Loucy (cell line): ENCODE data around the gene MACROD2.

ENCODE experiments used
- H2AFZ ChIP-seq: fragments of 200-600 bp; sonication (generic); 2 replicates; pipeline ENCODE4 v1.6.0; 2016; ENCODE audit warnings: antibody characterized with exemption, mild to moderate bottlenecking, low read length, moderate library complexity
- H3F3A ChIP-seq: fragments of 200-600 bp; 2 replicates; pipeline ENCODE4 v1.6.0; 2016; ENCODE audit warnings: antibody characterized with exemption, low read depth, mild to moderate bottlenecking
- H3K27me3 ChIP-seq: fragments of 200-600 bp; sonication (generic); 2 replicates; pipeline ENCODE4 v1.6.1; 2014; ENCODE audit warnings: low read length, mild to moderate bottlenecking; ENCODE audit not compliant: insufficient read depth, poor library complexity, severe bottlenecking
- H3K36me3 ChIP-seq: fragments of 200-600 bp; sonication (generic); 2 replicates; pipeline ENCODE4 v1.6.1; 2016; ENCODE audit warnings: low read length; ENCODE audit not compliant: insufficient read depth
- H3K4me1 ChIP-seq: fragments of 200-600 bp; sonication (generic); 2 replicates; pipeline ENCODE4 v1.5.1; 2014; ENCODE audit warnings: low read length, mild to moderate bottlenecking; ENCODE audit not compliant: insufficient read depth, poor library complexity, severe bottlenecking
- H3K4me2 ChIP-seq: fragments of 200-600 bp; sonication (generic); 2 replicates; pipeline ENCODE4 v1.6.0; 2014; ENCODE audit warnings: antibody characterized with exemption, low read length, low read depth, mild to moderate bottlenecking; ENCODE audit not compliant: poor library complexity, severe bottlenecking
- H3K4me3 ChIP-seq: fragments of 200-600 bp; sonication (generic); 2 replicates; pipeline ENCODE4 v1.5.1; 2014; ENCODE audit warnings: low read length, mild to moderate bottlenecking, mixed read lengths; ENCODE audit not compliant: poor library complexity, severe bottlenecking
- H3K79me2 ChIP-seq: fragments of 200-600 bp; sonication (generic); 2 replicates; pipeline ENCODE4 v1.6.1; 2014; ENCODE audit warnings: low read length; ENCODE audit not compliant: insufficient read depth
- H3K9ac ChIP-seq: fragments of 200-600 bp; sonication (generic); 2 replicates; pipeline ENCODE4 v1.6.0; 2014; ENCODE audit warnings: mild to moderate bottlenecking, low read depth, low read length, moderate library complexity; ENCODE audit not compliant: poor library complexity, severe bottlenecking
- H3K9me2 ChIP-seq: fragments of 200-600 bp; sonication (generic); replicated peaks from 2 replicates; pipeline ENCODE4 v1.6.1; 2016; ENCODE audit warnings: low read depth, low read length, mixed read lengths
- H3K9me3 ChIP-seq: fragments of 200-600 bp; sonication (generic); 2 replicates; pipeline ENCODE4 v1.6.1; 2014; ENCODE audit warnings: mild to moderate bottlenecking, antibody characterized with exemption, low read length, low read depth; ENCODE audit not compliant: insufficient read depth
- H4K20me1 ChIP-seq: fragments of 200-600 bp; sonication (generic); 2 replicates; pipeline ENCODE4 v1.6.0; 2014; ENCODE audit warnings: antibody characterized with exemption, low read length, mild to moderate bottlenecking; ENCODE audit not compliant: insufficient read depth, poor library complexity, severe bottlenecking
- EZH2phosphoT487 ChIP-seq: fragments of 200-600 bp; IDR thresholded peaks from 2 replicates; pipeline ENCODE4 v1.6.1; 2018; ENCODE audit warnings: antibody characterized with exemption, mild to moderate bottlenecking, moderate library complexity, borderline replicate concordance
- TF ChIP-seq, protein P1 (sequence below): fragments of 200-600 bp; sonication (generic); conservative IDR thresholded peaks from 2 replicates; pipeline ENCODE4 v1.5.1; 2014; ENCODE audit warnings: mild to moderate bottlenecking, antibody characterized with exemption, low read length

MACROD2 gene

DNA sequence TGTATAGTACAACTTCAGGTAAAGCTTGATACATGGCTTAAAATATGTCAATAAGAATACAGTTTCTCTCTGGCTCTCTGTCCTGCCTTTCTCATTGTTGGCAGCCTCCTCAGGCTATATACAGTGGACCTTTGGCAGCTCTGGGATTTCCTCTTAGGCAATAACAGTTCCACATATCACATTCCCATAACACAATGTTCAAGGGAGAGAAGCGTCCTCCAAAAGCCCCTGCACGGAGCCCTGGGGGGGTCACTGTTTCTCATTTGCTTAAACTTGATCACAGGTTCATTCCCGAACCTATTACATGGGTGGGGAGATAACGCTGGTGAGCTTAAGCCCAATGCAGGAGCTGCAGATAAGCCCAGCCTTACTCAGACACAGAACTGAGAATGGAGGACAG, 346.5 kb downstream of the MACROD2 start:
- Histone ChIP-seq H3F3A (no peaks in the 10 kb centered on the region), H3K4me1 (no peaks in the 10 kb centered on the region)
- TF ChIP-seq, protein P1, sequence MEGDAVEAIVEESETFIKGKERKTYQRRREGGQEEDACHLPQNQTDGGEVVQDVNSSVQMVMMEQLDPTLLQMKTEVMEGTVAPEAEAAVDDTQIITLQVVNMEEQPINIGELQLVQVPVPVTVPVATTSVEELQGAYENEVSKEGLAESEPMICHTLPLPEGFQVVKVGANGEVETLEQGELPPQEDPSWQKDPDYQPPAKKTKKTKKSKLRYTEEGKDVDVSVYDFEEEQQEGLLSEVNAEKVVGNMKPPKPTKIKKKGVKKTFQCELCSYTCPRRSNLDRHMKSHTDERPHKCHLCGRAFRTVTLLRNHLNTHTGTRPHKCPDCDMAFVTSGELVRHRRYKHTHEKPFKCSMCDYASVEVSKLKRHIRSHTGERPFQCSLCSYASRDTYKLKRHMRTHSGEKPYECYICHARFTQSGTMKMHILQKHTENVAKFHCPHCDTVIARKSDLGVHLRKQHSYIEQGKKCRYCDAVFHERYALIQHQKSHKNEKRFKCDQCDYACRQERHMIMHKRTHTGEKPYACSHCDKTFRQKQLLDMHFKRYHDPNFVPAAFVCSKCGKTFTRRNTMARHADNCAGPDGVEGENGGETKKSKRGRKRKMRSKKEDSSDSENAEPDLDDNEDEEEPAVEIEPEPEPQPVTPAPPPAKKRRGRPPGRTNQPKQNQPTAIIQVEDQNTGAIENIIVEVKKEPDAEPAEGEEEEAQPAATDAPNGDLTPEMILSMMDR, result no peak
- no peak for TF ChIP-seq EZH2phosphoT487

DNA sequence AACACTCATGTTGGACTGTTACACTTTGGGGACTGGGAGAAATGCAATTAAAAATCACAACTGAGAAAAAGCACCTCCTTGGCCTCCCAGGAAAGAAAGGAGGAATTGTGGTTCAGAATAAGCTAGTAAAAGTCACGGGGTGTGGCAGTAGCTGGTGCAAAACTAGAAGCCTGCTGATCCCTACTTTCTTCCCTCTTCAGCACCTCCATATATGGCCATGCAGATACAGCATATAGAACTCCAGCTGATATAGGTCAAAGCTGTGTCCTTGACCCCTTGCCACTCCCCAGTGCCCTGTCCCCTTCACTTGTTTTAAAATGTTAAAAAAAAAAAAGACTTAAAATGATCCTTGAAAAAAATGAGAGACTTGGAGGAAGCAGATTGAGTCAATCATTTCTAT, 347.6 kb downstream of the MACROD2 start:
- H3K4me1 ChIP-seq, result no peaks in the 10 kb centered on the region
- H3K4me3 ChIP-seq, result no peak overlapping the region
- no peaks in the 10 kb centered on the region for H3K36me3 ChIP-seq
- no peak overlapping the region for H2AFZ ChIP-seq
- no peaks in the 10 kb centered on the region for H4K20me1 ChIP-seq
- no peak for TF ChIP-seq EZH2phosphoT487
- TF ChIP-seq, protein P1, result no peak
- no peaks in the 10 kb centered on the region for H3K9me2 ChIP-seq
- H3K27me3 ChIP-seq, result no peaks in the 10 kb centered on the region
- H3K9ac ChIP-seq, result no peak overlapping the region
- no peaks in the 10 kb centered on the region for H3F3A ChIP-seq
- no peak overlapping the region for H3K4me2 ChIP-seq
- no peaks in the 10 kb centered on the region for H3K9me3 ChIP-seq
- no peaks in the 10 kb centered on the region for H3K79me2 ChIP-seq

More for the DNA sequence above, 346.5 kb downstream of the MACROD2 start:
- H3K36me3 ChIP-seq, result no peaks in the 10 kb centered on the region
- H3K9me3 ChIP-seq, result no peaks in the 10 kb centered on the region
- no peaks in the 10 kb centered on the region for H4K20me1 ChIP-seq
- H3K9ac ChIP-seq, result no peak overlapping the region
- no peak overlapping the region for H3K4me3 ChIP-seq
- H3K79me2 ChIP-seq, result no peaks in the 10 kb centered on the region
- no peak overlapping the region for H2AFZ ChIP-seq
- no peak overlapping the region for H3K4me2 ChIP-seq
- no peaks in the 10 kb centered on the region for H3K9me2 ChIP-seq
- H3K27me3 ChIP-seq, result no peaks in the 10 kb centered on the region

DNA sequence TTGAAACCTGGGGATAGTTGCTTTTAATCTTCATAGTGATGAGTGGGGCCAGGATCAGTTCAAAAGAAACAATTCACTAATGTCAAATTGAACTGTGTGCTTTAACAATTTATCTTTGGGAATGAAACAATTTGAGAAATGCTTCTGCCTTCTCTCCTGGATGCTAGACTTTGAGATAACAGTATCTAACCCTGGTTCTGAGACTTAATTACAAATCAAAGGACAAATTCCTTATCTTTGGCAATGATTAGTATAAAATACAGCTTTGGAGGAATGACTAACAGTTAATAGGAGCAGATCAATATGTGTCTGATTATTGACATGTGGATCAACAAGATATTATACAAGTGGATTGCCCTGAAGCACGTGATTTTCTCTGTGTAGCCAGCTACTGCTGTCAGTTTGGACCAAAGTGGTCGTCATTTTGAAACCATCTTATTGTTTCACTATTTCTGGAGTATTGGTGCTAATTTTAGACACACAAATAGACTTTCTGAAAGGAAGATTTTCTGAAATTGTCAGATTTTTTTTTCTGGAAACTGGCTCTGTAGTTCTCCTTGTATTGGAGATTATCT, 348.3 kb downstream of the MACROD2 start:
- Histone ChIP-seq H3K36me3 (no peaks in the 10 kb centered on the region), H3K4me3 (no peak overlapping the region), H3K9ac (no peak overlapping the region), H3K9me2 (no peaks in the 10 kb centered on the region), H4K20me1 (no peaks in the 10 kb centered on the region), H3K9me3 (no peaks in the 10 kb centered on the region), H3F3A (no peaks in the 10 kb centered on the region), H3K79me2 (no peaks in the 10 kb centered on the region), H3K4me2 (no peak overlapping the region), H3K27me3 (no peaks in the 10 kb centered on the region), H3K4me1 (no peaks in the 10 kb centered on the region), H2AFZ (no peak overlapping the region)
- TF ChIP-seq, protein P1, result no peak
- no peak for TF ChIP-seq EZH2phosphoT487
